SU-DHL-6 (cell line): Measurements from ENCODE around the gene NDFIP1.

Experiments used
- H2AFZ ChIP-seq: fragments of 200-600 bp; sonication (generic); 2 replicates; pipeline ENCODE4 v1.6.1; 2014; ENCODE audit warnings: low read depth, mild to moderate bottlenecking, moderate library complexity, mixed read lengths, antibody characterized with exemption, low read length; ENCODE audit not compliant: severe bottlenecking
- H3F3A ChIP-seq: fragments of 200-600 bp; shearing (Covaris generic); 2 replicates; pipeline ENCODE4 v1.6.0; 2016; ENCODE audit warnings: antibody characterized with exemption, mild to moderate bottlenecking; ENCODE audit not compliant: insufficient read depth
- H3K27ac ChIP-seq: fragments of 200-600 bp; sonication (generic); 2 replicates; pipeline ENCODE4 v1.5.1; 2016; ENCODE audit warnings: low read depth, mild to moderate bottlenecking, low read length, moderate library complexity, mixed read lengths
- H3K27me3 ChIP-seq: fragments of 200-600 bp; sonication (generic), shearing (Covaris generic); 2 replicates; pipeline ENCODE4 v1.6.0; 2014; ENCODE audit warnings: mild to moderate bottlenecking, low read length
- H3K36me3 ChIP-seq: fragments of 200-600 bp; sonication (generic); 2 replicates; pipeline ENCODE4 v1.6.1; 2014; ENCODE audit warnings: mild to moderate bottlenecking, low read length, mixed read lengths
- H3K4me2 ChIP-seq: fragments of 300-600, 200-600 bp; shearing (Covaris generic), sonication (generic); 2 replicates; pipeline ENCODE4 v1.6.0; 2014; ENCODE audit warnings: low read length, low read depth, mild to moderate bottlenecking; ENCODE audit not compliant: poor library complexity, severe bottlenecking
- H3K4me3 ChIP-seq: fragments of 200-600 bp; sonication (generic); 2 replicates; pipeline ENCODE4 v1.5.1; 2014; ENCODE audit warnings: antibody characterized with exemption, low read length, mild to moderate bottlenecking, mixed read lengths; ENCODE audit not compliant: insufficient read depth, poor library complexity, severe bottlenecking
- H3K79me2 ChIP-seq: fragments of 200-600 bp; sonication (generic); 2 replicates; pipeline ENCODE4 v1.6.1; 2014; ENCODE audit warnings: mild to moderate bottlenecking, low read length, moderate library complexity; ENCODE audit not compliant: insufficient read depth
- H3K9ac ChIP-seq: fragments of 200-600 bp; sonication (generic); 2 replicates; pipeline ENCODE4 v1.7.0; 2014; ENCODE audit warnings: mild to moderate bottlenecking, low read length
- H3K9me2 ChIP-seq: fragments of 200-600 bp; sonication (generic); replicated peaks from 2 replicates; pipeline ENCODE4 v1.6.1; 2014; ENCODE audit warnings: low read length; ENCODE audit not compliant: insufficient read depth
- H3K9me3 ChIP-seq: fragments of 200-600 bp; sonication (generic); 2 replicates; pipeline ENCODE4 v1.6.1; 2014; ENCODE audit warnings: low read length, mixed read lengths; ENCODE audit not compliant: insufficient read depth
- H4K20me1 ChIP-seq: fragments of 200-600 bp; sonication (generic); 2 replicates; pipeline ENCODE4 v1.6.1; 2014; ENCODE audit warnings: low read depth, mild to moderate bottlenecking, antibody characterized with exemption, low read length, moderate library complexity, mixed read lengths
- EZH2phosphoT487 ChIP-seq: fragments of 200-600 bp; sonication (generic), shearing (Covaris generic); conservative IDR thresholded peaks from 2 replicates; pipeline ENCODE4 v1.6.1; 2018; ENCODE audit warnings: mild to moderate bottlenecking, antibody characterized with exemption, low read length, moderate library complexity, mixed read lengths
- TF ChIP-seq, protein P1 (sequence below): fragments of 200-600 bp; sonication (generic); IDR thresholded peaks from one replicate; pipeline ENCODE4 v1.5.1; 2017; ENCODE audit warnings: antibody characterized with exemption, mild to moderate bottlenecking, low read length, moderate library complexity; ENCODE audit not compliant: insufficient read depth, poor library complexity, severe bottlenecking

Gene NDFIP1

DNA sequence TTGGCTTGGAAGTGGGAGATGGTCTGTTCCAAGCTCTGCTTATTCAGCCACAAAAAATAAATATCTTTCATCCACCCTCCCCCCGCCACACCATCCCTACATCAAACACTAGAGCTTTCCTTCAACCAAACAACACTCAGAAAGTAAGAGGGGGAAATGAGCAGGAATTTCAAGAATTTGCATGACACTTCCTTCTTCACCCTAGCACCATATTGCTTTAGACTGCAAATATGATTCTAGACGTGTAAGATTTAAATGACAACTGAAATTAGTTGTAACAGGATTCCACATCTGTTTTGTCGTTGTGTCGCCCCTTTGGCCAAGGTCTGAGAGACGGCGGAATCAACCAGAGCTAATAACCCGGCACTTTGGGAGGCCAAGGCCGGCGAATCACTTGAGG lies 88.5 kb downstream of the NDFIP1 start:
- no peak for TF ChIP-seq EZH2phosphoT487
- TF ChIP-seq, protein P1, sequence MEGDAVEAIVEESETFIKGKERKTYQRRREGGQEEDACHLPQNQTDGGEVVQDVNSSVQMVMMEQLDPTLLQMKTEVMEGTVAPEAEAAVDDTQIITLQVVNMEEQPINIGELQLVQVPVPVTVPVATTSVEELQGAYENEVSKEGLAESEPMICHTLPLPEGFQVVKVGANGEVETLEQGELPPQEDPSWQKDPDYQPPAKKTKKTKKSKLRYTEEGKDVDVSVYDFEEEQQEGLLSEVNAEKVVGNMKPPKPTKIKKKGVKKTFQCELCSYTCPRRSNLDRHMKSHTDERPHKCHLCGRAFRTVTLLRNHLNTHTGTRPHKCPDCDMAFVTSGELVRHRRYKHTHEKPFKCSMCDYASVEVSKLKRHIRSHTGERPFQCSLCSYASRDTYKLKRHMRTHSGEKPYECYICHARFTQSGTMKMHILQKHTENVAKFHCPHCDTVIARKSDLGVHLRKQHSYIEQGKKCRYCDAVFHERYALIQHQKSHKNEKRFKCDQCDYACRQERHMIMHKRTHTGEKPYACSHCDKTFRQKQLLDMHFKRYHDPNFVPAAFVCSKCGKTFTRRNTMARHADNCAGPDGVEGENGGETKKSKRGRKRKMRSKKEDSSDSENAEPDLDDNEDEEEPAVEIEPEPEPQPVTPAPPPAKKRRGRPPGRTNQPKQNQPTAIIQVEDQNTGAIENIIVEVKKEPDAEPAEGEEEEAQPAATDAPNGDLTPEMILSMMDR, result no peak
- H3K79me2 ChIP-seq, result no peaks in the 10 kb centered on the region
- H3K4me2 ChIP-seq, result no peak overlapping the region
- H3K9ac ChIP-seq, result no peak overlapping the region
- H3K4me3 ChIP-seq, result no peak overlapping the region
- H3F3A ChIP-seq, result no peaks in the 10 kb centered on the region
- no peaks in the 10 kb centered on the region for H3K36me3 ChIP-seq
- H2AFZ ChIP-seq, result no peak overlapping the region
- no peak overlapping the region for H3K27ac ChIP-seq
- H3K9me2 ChIP-seq, result no peaks in the 10 kb centered on the region
- no peaks in the 10 kb centered on the region; the same call in 1 of the 2 replicates for H3K27me3 ChIP-seq
- H3K9me3 ChIP-seq, result no peaks in the 10 kb centered on the region
- no peaks in the 10 kb centered on the region for H4K20me1 ChIP-seq

DNA sequence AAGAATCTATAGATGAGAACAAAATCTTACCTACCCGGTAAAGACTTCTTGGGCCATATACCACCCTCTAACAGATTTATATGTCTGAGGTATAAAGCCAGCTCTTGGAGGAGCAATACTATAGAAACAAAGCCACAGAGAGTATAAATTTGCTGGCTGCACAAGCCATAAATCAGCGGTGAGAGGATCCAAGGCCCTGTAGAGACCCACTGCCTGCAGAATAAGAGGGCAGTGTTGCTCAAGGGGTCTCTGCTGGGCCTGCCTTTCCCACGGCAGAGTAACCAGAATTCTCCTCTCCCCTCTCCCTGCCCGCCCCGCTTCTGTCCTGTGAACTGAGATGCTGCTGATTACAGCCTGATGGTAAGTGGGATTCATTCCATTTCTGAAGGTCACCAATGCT lies 89.2 kb downstream of the NDFIP1 start:
- H3K27ac ChIP-seq, result no peak overlapping the region
- TF ChIP-seq, protein P1, result no peak
- TF ChIP-seq EZH2phosphoT487, result no peak
- H3K4me2 ChIP-seq, result no peak overlapping the region
- no peak overlapping the region for H3K4me3 ChIP-seq
- H3K9me3 ChIP-seq, result no peaks in the 10 kb centered on the region
- H3K9me2 ChIP-seq, result no peaks in the 10 kb centered on the region
- H2AFZ ChIP-seq, result no peak overlapping the region
- no peaks in the 10 kb centered on the region for H3F3A ChIP-seq
- H3K9ac ChIP-seq, result no peak overlapping the region
- no peaks in the 10 kb centered on the region for H3K36me3 ChIP-seq
- no peaks in the 10 kb centered on the region for H4K20me1 ChIP-seq
- H3K27me3 ChIP-seq, result no peaks in the 10 kb centered on the region; the same call in 1 of the 2 replicates
- no peaks in the 10 kb centered on the region for H3K79me2 ChIP-seq

DNA sequence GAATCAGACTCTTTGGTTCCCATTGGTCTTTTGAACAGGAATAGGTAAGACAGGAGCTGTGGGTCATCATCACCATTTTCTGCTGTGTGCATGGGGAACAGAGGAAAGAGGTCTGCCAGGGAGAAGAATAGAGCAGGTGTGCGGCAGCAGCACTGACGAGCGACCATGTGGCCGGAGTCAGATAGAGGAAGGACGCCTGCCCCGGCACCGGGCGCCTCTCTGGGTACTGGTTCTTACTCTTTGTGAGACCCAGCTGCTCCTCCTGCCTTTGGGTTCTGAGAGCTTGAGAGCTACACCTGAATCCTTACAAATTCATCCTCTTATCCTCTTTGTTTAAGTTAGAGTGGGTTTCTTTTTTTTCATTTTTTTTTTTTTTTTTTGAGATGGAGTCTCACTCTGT lies 90.8 kb downstream of the NDFIP1 start:
- H2AFZ ChIP-seq, result no peak overlapping the region
- no peaks in the 10 kb centered on the region for H3F3A ChIP-seq
- H3K4me2 ChIP-seq, result no peak overlapping the region
- no peak overlapping the region for H3K9ac ChIP-seq
- H3K27me3 ChIP-seq, result no peaks in the 10 kb centered on the region; the same call in 1 of the 2 replicates
- H4K20me1 ChIP-seq, result no peaks in the 10 kb centered on the region
- no peak for TF ChIP-seq EZH2phosphoT487
- TF ChIP-seq, protein P1, result no peak
- H3K9me2 ChIP-seq, result no peaks in the 10 kb centered on the region
- H3K4me3 ChIP-seq, result no peak overlapping the region
- H3K79me2 ChIP-seq, result no peaks in the 10 kb centered on the region
- no peaks in the 10 kb centered on the region for H3K9me3 ChIP-seq
- H3K36me3 ChIP-seq, result no peaks in the 10 kb centered on the region
- no peak overlapping the region for H3K27ac ChIP-seq

DNA sequence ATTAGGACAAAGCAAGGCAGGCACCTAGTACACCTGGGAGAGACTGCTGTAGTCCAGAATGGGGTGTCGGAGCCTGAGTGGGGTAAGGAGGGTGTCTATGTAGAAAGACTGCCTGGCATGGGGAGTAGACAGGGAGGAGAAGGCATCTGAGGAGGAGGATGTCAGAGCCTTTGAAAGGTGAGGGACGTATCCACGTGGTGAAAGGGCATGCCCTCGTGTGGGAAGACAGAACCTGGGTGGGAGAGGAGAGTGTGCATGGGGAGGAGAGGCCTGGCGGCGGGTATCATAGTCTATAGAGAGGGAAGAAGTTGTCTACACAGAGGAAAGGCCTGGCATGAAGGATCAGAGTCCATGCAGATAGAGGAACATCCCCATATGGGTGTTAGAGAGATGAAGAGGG lies 91.8 kb downstream of the NDFIP1 start:
- H3K9me3 ChIP-seq, result no peaks in the 10 kb centered on the region
- no peaks in the 10 kb centered on the region; the same call in 1 of the 2 replicates for H3K27me3 ChIP-seq
- H3K27ac ChIP-seq, result no peak overlapping the region
- no peaks in the 10 kb centered on the region for H3K79me2 ChIP-seq
- H3K36me3 ChIP-seq, result no peaks in the 10 kb centered on the region
- H3K4me2 ChIP-seq, result no peak overlapping the region
- H3F3A ChIP-seq, result no peaks in the 10 kb centered on the region
- no peak for TF ChIP-seq EZH2phosphoT487
- TF ChIP-seq, protein P1, result no peak
- no peaks in the 10 kb centered on the region for H3K9me2 ChIP-seq
- H3K9ac ChIP-seq, result no peak overlapping the region
- H4K20me1 ChIP-seq, result no peaks in the 10 kb centered on the region
- no peak overlapping the region for H3K4me3 ChIP-seq
- no peak overlapping the region for H2AFZ ChIP-seq
